ENCODE data around the gene ALG13. TPM values are rescaled to one million over a fixed set of nuclear protein-coding genes. Genes with fewer than 3 reads are reported as not detected.
"Not testable (repeated sequence)": the region's sequence is repeated elsewhere in the genome, so short reads cannot be mapped to it uniquely, and the experiment has no call there.

Gene ALG13
- total RNA-seq, 3 donors from 2014 or later, result 44.3 to 110 (median 69.5) TPM

GRCh38 chrX:111784667-111785066 lies 103.7 kb downstream of the ALG13 start:
- Histone ChIP-seq H3K9me3 (peaks cover 20 to 31% of the 10 kb centered on the region in 2 donors), H3K27ac (no peak overlapping the region), H3K4me1 (no peaks in the 10 kb centered on the region), H3K4me3 (no peak overlapping the region), H3K27me3 (peaks cover 0 to 19% of the 10 kb centered on the region in 2 donors), H3K36me3 (no peaks in the 10 kb centered on the region)
- no peak for TF ChIP-seq CTCF (IDR thresholded peaks at IDR 0.05)
- TF ChIP-seq POLR2A (IDR thresholded peaks at IDR 0.05), result no peak
- TF ChIP-seq POLR2AphosphoS5 (IDR thresholded peaks at IDR 0.05), result no peak
- intact Hi-C loops (cut with DNase I; ENCODE audit: low total_unique reads), result no loop called here
- no peak for DNase-seq (ENCODE audit: low spot score in 2 of 2)

- peaks cover 14 to 59% of the 10 kb centered on the region in 2 donors for H3K9me3 ChIP-seq
- not testable (repeated sequence) for H3K4me3 ChIP-seq; H3K27me3 ChIP-seq; H3K27ac ChIP-seq; DNase-seq (ENCODE audit: low spot score in 2 of 2); H3K4me1 ChIP-seq; H3K36me3 ChIP-seq
- intact Hi-C loops (cut with DNase I; ENCODE audit: low total_unique reads), result loop anchor here (2.0 kb wide), 1 partner anchor 65 kb away; no protein-coding TSS in a partner anchor
Observed at GRCh38 chrX:111790054-111790453, 109.1 kb downstream of the ALG13 start.

Other genes starting within 250 kb of the ALG13 start
- gene SERTM2, start 169.5 kb upstream of the ALG13 start, total RNA-seq, result 1 to 10 TPM in 1 of 3 donors, under 1 TPM in 1, not detected in 1; 0.15 to 1.6 TPM
- gene TRPC5OS, start 195.0 kb downstream of the ALG13 start, total RNA-seq, result not detected